GM21367 (cell line): Measurements from ENCODE around the gene SUGT1.

Experiments
- ATAC-seq: cut with Tn5 transposase; IDR thresholded peaks from one replicate; pipeline ENCODE4 v1.9.1; 2021; ENCODE audit not compliant: unreplicated experiment

The SUGT1 gene

GRCh38 chr13:52736891-52737290, 84.3 kb downstream of the SUGT1 start:
- ATAC-seq, result no peak

GRCh38 chr13:52737451-52737850, 84.8 kb downstream of the SUGT1 start:
- ATAC-seq, result no peak

GRCh38 chr13:52737965-52738364, 85.3 kb downstream of the SUGT1 start:
- no peak for ATAC-seq

- ATAC-seq, result peak; percentile 58
Observed at GRCh38 chr13:52738719-52739467, 86.3 kb downstream of the SUGT1 start.

- no peak for ATAC-seq
Observed at GRCh38 chr13:52739468-52740071, 86.9 kb downstream of the SUGT1 start, which contains the start of gene CNMD. CNMD (minus strand) TSS chr13:52739820; CDS start chr13:52739701, 119 bp downstream.

GRCh38 chr13:52743569-52743968, 90.9 kb downstream of the SUGT1 start:
- no peak for ATAC-seq

- ATAC-seq, result no peak
Observed at GRCh38 chr13:52743988-52744387, 91.4 kb downstream of the SUGT1 start.

- ATAC-seq, result no peak
Observed at GRCh38 chr13:52744842-52745375, 92.3 kb downstream of the SUGT1 start.

- ATAC-seq, result no peak
Observed at GRCh38 chr13:52746141-52746540, 93.5 kb downstream of the SUGT1 start.

GRCh38 chr13:52749419-52749818, 96.8 kb downstream of the SUGT1 start:
- no peak for ATAC-seq
